Tibial nerve (tissue), 4 donors: ENCODE data around the gene ID3.

Experiments
- EP300 ChIP-seq, 2 donors: sonication (generic); formaldehyde crosslinking; IDR thresholded peaks; one replicate each; pipeline ENCODE4 v1.6.1; 2017; ENCODE audit warnings: antibody characterized with exemption in 2 of 2, mild to moderate bottlenecking in 1 of 2
- POLR2A ChIP-seq, 2 donors: fragments of 450-650 bp; IDR thresholded peaks; one replicate each; pipeline ENCODE4 v1.6.1; 2017; ENCODE audit warnings: antibody characterized with exemption in 2 of 2, mild to moderate bottlenecking in 2 of 2, moderate library complexity in 2 of 2
- TF ChIP-seq, protein P1 (sequence below), 5 experiments: fragments of 200-600 bp in 3 of 5; fragments of 450-650 bp in 2 of 5; sonication (generic) in 3 of 5; IDR thresholded peaks; one replicate each; pipeline ENCODE4 v1.5.1; 2016 to 2019; ENCODE audit warnings: antibody characterized with exemption in 5 of 5, mild to moderate bottlenecking in 3 of 5, moderate library complexity in 2 of 5

DNA sequence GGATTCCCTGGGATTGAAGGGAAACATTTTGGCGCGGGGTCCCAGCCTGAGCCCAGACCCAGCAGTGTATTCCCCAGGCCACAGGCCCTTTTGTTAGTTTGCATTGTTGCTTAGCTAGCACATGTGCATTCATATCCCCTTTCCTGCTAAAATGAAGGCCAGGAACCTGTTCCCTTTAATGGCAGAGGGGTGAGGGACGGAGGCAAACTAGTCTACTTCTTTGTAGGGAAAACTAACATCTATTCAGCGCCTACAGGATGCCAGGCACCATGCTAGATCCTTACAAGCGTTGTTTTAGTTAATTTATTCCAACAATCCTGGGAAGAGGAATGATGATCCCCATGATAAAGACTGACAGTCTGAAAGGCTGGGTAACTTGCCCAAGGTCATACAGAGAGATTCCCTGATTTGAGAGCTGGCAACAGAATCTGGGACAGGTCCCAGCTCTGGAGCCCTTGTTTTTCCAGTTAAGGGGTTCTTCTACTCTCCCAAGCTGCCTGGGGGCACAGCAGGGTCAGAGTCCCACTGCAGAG lies 27.7 kb downstream of the ID3 start:
- TF ChIP-seq, protein P1, sequence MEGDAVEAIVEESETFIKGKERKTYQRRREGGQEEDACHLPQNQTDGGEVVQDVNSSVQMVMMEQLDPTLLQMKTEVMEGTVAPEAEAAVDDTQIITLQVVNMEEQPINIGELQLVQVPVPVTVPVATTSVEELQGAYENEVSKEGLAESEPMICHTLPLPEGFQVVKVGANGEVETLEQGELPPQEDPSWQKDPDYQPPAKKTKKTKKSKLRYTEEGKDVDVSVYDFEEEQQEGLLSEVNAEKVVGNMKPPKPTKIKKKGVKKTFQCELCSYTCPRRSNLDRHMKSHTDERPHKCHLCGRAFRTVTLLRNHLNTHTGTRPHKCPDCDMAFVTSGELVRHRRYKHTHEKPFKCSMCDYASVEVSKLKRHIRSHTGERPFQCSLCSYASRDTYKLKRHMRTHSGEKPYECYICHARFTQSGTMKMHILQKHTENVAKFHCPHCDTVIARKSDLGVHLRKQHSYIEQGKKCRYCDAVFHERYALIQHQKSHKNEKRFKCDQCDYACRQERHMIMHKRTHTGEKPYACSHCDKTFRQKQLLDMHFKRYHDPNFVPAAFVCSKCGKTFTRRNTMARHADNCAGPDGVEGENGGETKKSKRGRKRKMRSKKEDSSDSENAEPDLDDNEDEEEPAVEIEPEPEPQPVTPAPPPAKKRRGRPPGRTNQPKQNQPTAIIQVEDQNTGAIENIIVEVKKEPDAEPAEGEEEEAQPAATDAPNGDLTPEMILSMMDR (IDR thresholded peaks at IDR 0.05), result no peak
- TF ChIP-seq EP300 (IDR thresholded peaks at IDR 0.05) (no peak), POLR2A (IDR thresholded peaks at IDR 0.05) (no peak)
